PFSK-1 (cell line): Measurements from ENCODE around the gene RBM14.

Experiments used
- FOXP2 ChIP-seq: optimal IDR thresholded peaks from 2 replicates; pipeline ENCODE3; 2011; ENCODE audit warnings: borderline replicate concordance, control low read depth, inconsistent platforms; ENCODE audit not compliant: insufficient read depth; ENCODE audit errors: extremely low read length, extremely low read depth
- POLR2AphosphoS5 ChIP-seq: IDR thresholded peaks from 2 replicates; pipeline ENCODE4 v1.6.1; 2012; ENCODE audit warnings: low read depth, mild to moderate bottlenecking, control low read depth, low read length, moderate library complexity
- REST ChIP-seq, 2 experiments: IDR thresholded peaks; 2 replicates each; pipeline versions ENCODE4 v1.6.1 to v1.8.0; 2011 to 2012; ENCODE audit warnings: low read depth in 2 of 2, low read length in 2 of 2, control low read depth in 1 of 2, inconsistent platforms in 1 of 2, mild to moderate bottlenecking in 1 of 2, moderate library complexity in 1 of 2; ENCODE audit not compliant: insufficient read depth in 1 of 2
- SIN3A ChIP-seq: IDR thresholded peaks from 2 replicates; pipeline ENCODE4 v1.6.1; 2012; ENCODE audit warnings: mild to moderate bottlenecking, low read length, moderate library complexity, borderline replicate concordance; ENCODE audit not compliant: insufficient read depth
- TAF1 ChIP-seq: IDR thresholded peaks from 2 replicates; pipeline ENCODE4 v1.6.1; 2012; ENCODE audit warnings: low read length, control low read depth, borderline replicate concordance; ENCODE audit not compliant: insufficient read depth

Gene RBM14

GRCh38 chr11:66581261-66581660 is 35.2 kb upstream of the RBM14 start:
- no peak for TF ChIP-seq SIN3A
- no peak for TF ChIP-seq REST (IDR thresholded peaks at IDR 0.05; ENCODE audit: insufficient read depth in 1 of 2, low read depth in 2 of 2, low read length in 2 of 2)
- TF ChIP-seq FOXP2: no peak
- TF ChIP-seq TAF1: no peak
- no peak for TF ChIP-seq POLR2AphosphoS5

DNA sequence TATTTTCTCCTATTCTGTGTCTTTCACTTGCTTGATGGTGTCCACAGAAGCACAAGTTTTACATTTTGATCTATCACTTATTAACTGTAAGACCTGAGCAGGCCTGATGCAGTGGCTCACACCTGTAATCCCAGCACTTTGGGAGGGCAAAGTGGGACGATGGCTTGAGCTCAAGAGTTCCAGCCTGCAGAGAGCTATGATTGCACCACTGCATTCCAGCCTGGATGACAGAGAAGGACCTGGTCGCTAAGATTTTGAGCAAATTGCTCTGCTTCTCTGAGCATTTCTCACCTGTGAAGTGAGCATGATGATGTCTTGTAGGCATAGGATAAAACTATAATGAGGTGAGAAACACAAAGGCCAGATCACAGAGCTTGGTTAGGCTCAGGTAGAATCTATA is 30.3 kb upstream of the RBM14 start:
- TF ChIP-seq POLR2AphosphoS5 (no peak), TAF1 (no peak), SIN3A (no peak)

GRCh38 chr11:66589996-66590675 is 26.3 kb upstream of the RBM14 start:
- TF ChIP-seq TAF1 (no peak), POLR2AphosphoS5 (no peak), FOXP2 (no peak), REST (IDR thresholded peaks at IDR 0.05; ENCODE audit: insufficient read depth in 1 of 2, low read depth in 2 of 2, low read length in 2 of 2) (no peak), SIN3A (no peak)

- TF ChIP-seq TAF1: no peak
- TF ChIP-seq REST (IDR thresholded peaks at IDR 0.05; ENCODE audit: insufficient read depth in 1 of 2, low read depth in 2 of 2, low read length in 2 of 2): no peak
Observed at GRCh38 chr11:66591175-66591574, 25.3 kb upstream of the RBM14 start.

- peak; percentile 99 for TF ChIP-seq POLR2AphosphoS5
- TF ChIP-seq TAF1: peak; percentile 92; the same call in 1 of the 2 replicates
- peak; percentile 36 for TF ChIP-seq FOXP2
- peak; percentile 64; the same call in 1 of the 2 replicates for TF ChIP-seq SIN3A
- TF ChIP-seq REST (IDR thresholded peaks at IDR 0.05; ENCODE audit: insufficient read depth in 1 of 2, low read depth in 2 of 2, low read length in 2 of 2): 0 out of 4 replicates have a peak, but pooled peaks of 1 of the 2 experiments have one; percentile 9
Observed at GRCh38 chr11:66592457-66593302, 23.8 kb upstream of the RBM14 start, which contains the start of the genes CCDC87 and CCS. CCDC87 (minus strand) TSS chr11:66593063; CDS start chr11:66593015, 48 bp downstream. CCS (plus strand) TSS chr11:66593185; CDS start chr11:66593262, 77 bp downstream.
